OCI-LY3 (cell line): Measurements from ENCODE around the gene SPTAN1.

Source experiments
- CTCF ChIP-seq: fragments of 200-600, 300-600 bp; sonication (generic); IDR thresholded peaks from 2 replicates; pipeline ENCODE4 v1.5.1; 2014; ENCODE audit warnings: antibody characterized with exemption, low read length, low read depth
- EZH2phosphoT487 ChIP-seq: fragments of 200-600 bp; shearing (Covaris generic); IDR thresholded peaks from 2 replicates; pipeline ENCODE4 v1.6.1; 2018; ENCODE audit warnings: antibody characterized with exemption, mixed run types, low read depth

GRCh38 chr9:128642675-128643245, 90.4 kb downstream of the SPTAN1 start:
- TF ChIP-seq CTCF (no peak), EZH2phosphoT487 (no peak)
